ENCODE results near the gene PDS5A. TPM values are rescaled to one million over a fixed set of nuclear protein-coding genes. Genes with fewer than 3 reads are reported as not detected.

PDS5A gene
- total RNA-seq, 2 donors from 2014 or later: 88.2 to 98.6 TPM

DNA sequence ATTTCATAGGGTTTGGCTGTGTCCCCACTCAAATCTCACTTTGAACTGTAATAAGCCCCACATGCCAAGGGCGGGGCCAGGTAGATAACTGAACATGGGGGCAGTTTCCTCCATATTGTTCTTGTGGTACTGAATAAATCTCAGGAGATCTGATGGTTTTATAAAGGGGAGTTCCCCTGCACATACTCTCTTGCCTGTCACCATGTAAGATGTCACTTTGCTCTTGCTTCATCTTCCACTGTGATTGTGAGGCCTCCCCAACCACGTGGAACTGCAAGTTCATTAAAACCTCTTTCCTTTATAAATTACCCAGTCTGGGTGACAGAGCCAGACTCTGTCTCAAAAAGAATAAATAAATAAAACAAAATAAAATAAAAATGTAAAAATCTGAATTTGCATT, 95.9 kb downstream of the PDS5A start:
- H3K36me3 Mint-ChIP-seq (ENCODE audit: low read depth): peaks cover 72% of the 10 kb centered on the region
- no peaks in the 10 kb centered on the region for H3K4me1 Mint-ChIP-seq
- Histone ChIP-seq H3K9me3 (ENCODE audit: control insufficient read depth, low read length) (no peaks in the 10 kb centered on the region), H3K4me1 (ENCODE audit: control insufficient read depth, insufficient read depth, low read length) (no peaks in the 10 kb centered on the region), H3K4me3 (ENCODE audit: low read length) (no peak overlapping the region), H3K9ac (ENCODE audit: extremely low read depth, low read length, poor library complexity, severe bottlenecking) (no peak overlapping the region), H3K36me3 (ENCODE audit: control insufficient read depth, insufficient read depth, low read length) (peaks cover 84% of the 10 kb centered on the region), H3K27ac (ENCODE audit: low read depth, low read length) (no peak overlapping the region), H3K27me3 (ENCODE audit: control insufficient read depth, insufficient read depth, low read length, poor library complexity, severe bottlenecking) (no peaks in the 10 kb centered on the region)
- no peaks in the 10 kb centered on the region for H3K9me3 Mint-ChIP-seq
- H3K4me3 Mint-ChIP-seq: no peak overlapping the region
- H3K27me3 Mint-ChIP-seq (ENCODE audit: insufficient read depth): no peaks in the 10 kb centered on the region
- TF ChIP-seq, protein P1, sequence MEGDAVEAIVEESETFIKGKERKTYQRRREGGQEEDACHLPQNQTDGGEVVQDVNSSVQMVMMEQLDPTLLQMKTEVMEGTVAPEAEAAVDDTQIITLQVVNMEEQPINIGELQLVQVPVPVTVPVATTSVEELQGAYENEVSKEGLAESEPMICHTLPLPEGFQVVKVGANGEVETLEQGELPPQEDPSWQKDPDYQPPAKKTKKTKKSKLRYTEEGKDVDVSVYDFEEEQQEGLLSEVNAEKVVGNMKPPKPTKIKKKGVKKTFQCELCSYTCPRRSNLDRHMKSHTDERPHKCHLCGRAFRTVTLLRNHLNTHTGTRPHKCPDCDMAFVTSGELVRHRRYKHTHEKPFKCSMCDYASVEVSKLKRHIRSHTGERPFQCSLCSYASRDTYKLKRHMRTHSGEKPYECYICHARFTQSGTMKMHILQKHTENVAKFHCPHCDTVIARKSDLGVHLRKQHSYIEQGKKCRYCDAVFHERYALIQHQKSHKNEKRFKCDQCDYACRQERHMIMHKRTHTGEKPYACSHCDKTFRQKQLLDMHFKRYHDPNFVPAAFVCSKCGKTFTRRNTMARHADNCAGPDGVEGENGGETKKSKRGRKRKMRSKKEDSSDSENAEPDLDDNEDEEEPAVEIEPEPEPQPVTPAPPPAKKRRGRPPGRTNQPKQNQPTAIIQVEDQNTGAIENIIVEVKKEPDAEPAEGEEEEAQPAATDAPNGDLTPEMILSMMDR (conservative IDR thresholded peaks at IDR 0.05): no peak
- no peak for DNase-seq
- WGBS, 2 experiments (ENCODE audit: insufficient coverage in 1 of 2, insufficient read length in 1 of 2): 100% methylated on average over 1 to 2 of the region's 2 CpGs
- no peak overlapping the region for H3K27ac Mint-ChIP-seq

DNA sequence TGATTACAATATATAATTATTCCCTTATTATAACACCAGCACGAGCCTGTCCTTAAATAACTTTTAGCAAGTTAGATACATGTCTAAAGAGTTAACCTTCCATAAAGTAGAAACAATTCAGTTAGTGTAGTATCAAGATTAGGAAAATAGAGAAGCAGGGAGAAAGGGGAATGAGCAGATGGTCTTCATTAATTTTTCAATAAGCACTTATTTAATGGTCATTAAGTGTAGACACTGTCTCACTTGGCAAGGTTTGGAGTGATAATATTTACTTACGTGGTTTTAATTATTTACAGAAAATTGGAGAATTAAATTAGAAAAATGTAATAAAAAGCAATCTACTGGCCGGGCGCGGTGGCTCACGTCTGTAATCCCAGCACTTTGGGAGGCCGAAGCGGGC, 99.7 kb downstream of the PDS5A start:
- WGBS, 2 experiments (ENCODE audit: insufficient coverage in 1 of 2, insufficient read length in 1 of 2): 95 to 96% methylated on average over 5 to 7 of the region's 8 CpGs
- Mint-ChIP-seq H3K4me1 (no peaks in the 10 kb centered on the region), H3K36me3 (ENCODE audit: low read depth) (peaks cover 66% of the 10 kb centered on the region), H3K9me3 (no peaks in the 10 kb centered on the region), H3K4me3 (no peak overlapping the region), H3K27me3 (ENCODE audit: insufficient read depth) (no peaks in the 10 kb centered on the region), H3K27ac (no peak overlapping the region)
- Histone ChIP-seq H3K9ac (ENCODE audit: extremely low read depth, low read length, poor library complexity, severe bottlenecking) (no peak overlapping the region), H3K36me3 (ENCODE audit: control insufficient read depth, insufficient read depth, low read length) (peaks cover 95% of the 10 kb centered on the region), H3K9me3 (ENCODE audit: control insufficient read depth, low read length) (no peaks in the 10 kb centered on the region), H3K4me1 (ENCODE audit: control insufficient read depth, insufficient read depth, low read length) (no peaks in the 10 kb centered on the region), H3K27me3 (ENCODE audit: control insufficient read depth, insufficient read depth, low read length, poor library complexity, severe bottlenecking) (no peaks in the 10 kb centered on the region), H3K27ac (ENCODE audit: low read depth, low read length) (no peak overlapping the region), H3K4me3 (ENCODE audit: low read length) (no peak overlapping the region)
- TF ChIP-seq, protein P1 (conservative IDR thresholded peaks at IDR 0.05): no peak
- DNase-seq: no peak

DNA sequence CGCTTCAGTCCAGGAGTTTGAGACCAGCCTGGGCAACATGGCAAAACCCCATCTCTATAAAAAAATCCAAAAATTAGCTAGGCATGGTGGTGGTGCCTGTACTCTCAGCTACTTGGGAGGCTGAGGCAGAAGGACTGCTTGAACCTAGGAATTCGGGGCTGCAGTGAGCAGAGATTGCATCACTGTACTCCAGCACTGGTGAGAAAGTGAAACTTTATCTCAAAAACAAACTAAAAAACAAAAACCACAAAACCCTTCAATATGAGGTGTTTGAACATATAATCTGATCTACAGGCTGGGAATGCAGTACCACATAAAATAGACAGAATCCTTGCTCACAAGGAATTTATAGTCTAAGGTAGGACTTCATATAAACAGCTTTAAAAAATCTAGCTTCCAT, 103.9 kb downstream of the PDS5A start:
- Histone ChIP-seq H3K36me3 (ENCODE audit: control insufficient read depth, insufficient read depth, low read length) (peaks cover 89% of the 10 kb centered on the region), H3K27ac (ENCODE audit: low read depth, low read length) (no peak overlapping the region), H3K4me1 (ENCODE audit: control insufficient read depth, insufficient read depth, low read length) (no peaks in the 10 kb centered on the region), H3K9me3 (ENCODE audit: control insufficient read depth, low read length) (no peaks in the 10 kb centered on the region), H3K4me3 (ENCODE audit: low read length) (no peak overlapping the region), H3K27me3 (ENCODE audit: control insufficient read depth, insufficient read depth, low read length, poor library complexity, severe bottlenecking) (no peaks in the 10 kb centered on the region), H3K9ac (ENCODE audit: extremely low read depth, low read length, poor library complexity, severe bottlenecking) (no peak overlapping the region)
- H3K27ac Mint-ChIP-seq: no peak overlapping the region
- H3K27me3 Mint-ChIP-seq (ENCODE audit: insufficient read depth): no peaks in the 10 kb centered on the region
- no peak for DNase-seq
- WGBS, 2 experiments (ENCODE audit: insufficient coverage in 1 of 2, insufficient read length in 1 of 2): 88 to 100% methylated on average over 1 to 2 of the region's 2 CpGs
- TF ChIP-seq, protein P1 (conservative IDR thresholded peaks at IDR 0.05): no peak
- no peaks in the 10 kb centered on the region for H3K4me1 Mint-ChIP-seq
- no peak overlapping the region for H3K4me3 Mint-ChIP-seq
- H3K9me3 Mint-ChIP-seq: no peaks in the 10 kb centered on the region
- H3K36me3 Mint-ChIP-seq (ENCODE audit: low read depth): peaks cover 71% of the 10 kb centered on the region

Data from endodermal cell (in vitro differentiated cells).